GM23338 (cell line): ENCODE results near the gene SLCO3A1. TPM values are rescaled to one million over a fixed set of nuclear protein-coding genes. Genes with fewer than 3 reads are reported as not detected.
A peak's percentile ranks its signal among the peaks of the same experiment; 100 is the strongest.

Source experiments
- ATAC-seq: fragments of 200-7000 bp; cut with Tn5 transposase; 3 replicates; pipeline ENCODE4 v1.9.1; 2020
- DNase-seq: peaks from one replicate; pipeline ENCODE4 v3.0.0-alpha.2; 2015; ENCODE audit warnings: low spot score
- H2AFZ ChIP-seq: fragments of 200-600 bp; sonication (generic); 2 replicates; pipeline ENCODE4 v1.8.0; 2016; ENCODE audit warnings: antibody characterized with exemption, mild to moderate bottlenecking, moderate library complexity
- H3F3A ChIP-seq: fragments of 200-600 bp; sonication (generic); replicated peaks from 2 replicates; pipeline ENCODE4 v1.8.0; 2017; ENCODE audit warnings: antibody characterized with exemption, mixed run types, low read depth
- H3K27ac ChIP-seq: fragments of 200-600 bp; sonication (generic); 2 replicates; pipeline ENCODE4 v1.6.1; 2016; ENCODE audit warnings: low read depth
- H3K27me3 ChIP-seq: fragments of 200-600 bp; sonication (generic); 2 replicates; pipeline ENCODE4 v1.8.0; 2016; ENCODE audit warnings: mild to moderate bottlenecking, mixed run types, moderate library complexity; ENCODE audit not compliant: insufficient read depth
- H3K36me3 ChIP-seq: fragments of 200-600 bp; sonication (generic); 2 replicates; pipeline ENCODE4 v1.8.0; 2016; ENCODE audit warnings: mild to moderate bottlenecking; ENCODE audit not compliant: insufficient read depth
- H3K4me1 ChIP-seq: fragments of 200-600 bp; sonication (generic); 2 replicates; pipeline ENCODE4 v1.8.0; 2016; ENCODE audit warnings: mild to moderate bottlenecking, moderate library complexity; ENCODE audit not compliant: insufficient read depth
- H3K4me2 ChIP-seq: fragments of 200-600 bp; sonication (generic); 2 replicates; pipeline ENCODE4 v1.7.1; 2017; ENCODE audit warnings: mixed run types
- H3K4me3 ChIP-seq: fragments of 200-600 bp; sonication (generic); 2 replicates; pipeline ENCODE4 v1.6.1; 2016; ENCODE audit warnings: mixed run types
- H3K79me2 ChIP-seq: fragments of 200-600 bp; sonication (generic); replicated peaks from 2 replicates; pipeline ENCODE4 v1.8.0; 2017; ENCODE audit warnings: mild to moderate bottlenecking; ENCODE audit not compliant: insufficient read depth
- H3K9me2 ChIP-seq: fragments of 200-600 bp; sonication (generic); 2 replicates; pipeline ENCODE4 v1.8.0; 2017; ENCODE audit not compliant: insufficient read depth
- H4K20me1 ChIP-seq: fragments of 200-600 bp; sonication (generic); replicated peaks from 2 replicates; pipeline ENCODE4 v1.8.0; 2017; ENCODE audit warnings: mild to moderate bottlenecking; ENCODE audit not compliant: insufficient read depth
- H3K27ac Mint-ChIP-seq: 2 replicates; pipeline ENCODE4 v1.8.0; 2020; ENCODE audit warnings: inconsistent platforms, mild to moderate bottlenecking, moderate library complexity, mixed read lengths
- H3K27me3 Mint-ChIP-seq: 3 replicates; pipeline ENCODE4 v1.8.0; 2022; ENCODE audit warnings: low read depth, mild to moderate bottlenecking, moderate library complexity, mixed read lengths, inconsistent platforms; ENCODE audit not compliant: insufficient read depth, poor library complexity
- H3K36me3 Mint-ChIP-seq: 3 replicates; pipeline ENCODE4 v1.8.0; 2021; ENCODE audit warnings: low read depth, mild to moderate bottlenecking, inconsistent platforms, moderate library complexity, mixed read lengths
- H3K4me1 Mint-ChIP-seq: 3 replicates; pipeline ENCODE4 v1.8.0; 2020; ENCODE audit warnings: mild to moderate bottlenecking, inconsistent platforms, mixed read lengths
- H3K4me3 Mint-ChIP-seq: 3 replicates; pipeline ENCODE4 v1.8.0; 2021; ENCODE audit warnings: moderate library complexity, mild to moderate bottlenecking, inconsistent platforms, mixed read lengths
- H3K9me3 Mint-ChIP-seq: 3 replicates; pipeline ENCODE4 v1.8.0; 2020; ENCODE audit warnings: moderate library complexity, mild to moderate bottlenecking, inconsistent platforms, mixed read lengths
- CREB1 ChIP-seq: fragments of 250-450 bp; sonication (Bioruptor Pico); IDR thresholded peaks from 2 replicates; pipeline ENCODE4 v1.5.0; 2020; ENCODE audit warnings: low read depth, mild to moderate bottlenecking, moderate library complexity
- ETS1 ChIP-seq: IDR thresholded peaks from 2 replicates; pipeline ENCODE4 v1.6.1; 2016; ENCODE audit warnings: antibody characterized with exemption
- REST ChIP-seq: IDR thresholded peaks from one replicate; pipeline ENCODE4 v1.6.1; 2018; ENCODE audit warnings: antibody characterized with exemption; ENCODE audit not compliant: unreplicated experiment
- STAT1 ChIP-seq: IDR thresholded peaks from one replicate; pipeline ENCODE4 v1.6.1; 2016; ENCODE audit warnings: antibody characterized with exemption; ENCODE audit not compliant: unreplicated experiment
- polyA plus RNA-seq: library from polyadenylated mRNA; unstranded; fragments of >200 nt; fragmentation: Nextera tagmentation; extraction: Ambion mirVana; gene quantifications from 2 replicates; pipeline ENCODE4 v1.2.1, GENCODE V29; 2016
- total RNA-seq: library from RNA; depleted of rRNA; stranded (reverse); fragments of >200 nt; shearing (Covaris generic); gene quantifications from 2 replicates; pipeline ENCODE4 v1.2.3, GENCODE V29; 2014
- TF ChIP-seq, protein P1 (sequence below), 2 experiments: fragments of 200-600 bp in 1 of 2; sonication (generic) in 1 of 2; conservative IDR thresholded peaks; 2 replicates each; pipeline versions ENCODE4 v1.5.1 to v1.6.1; 2016 to 2017; ENCODE audit warnings: antibody characterized with exemption in 2 of 2, low read depth in 2 of 2, mild to moderate bottlenecking in 2 of 2, moderate library complexity in 1 of 2

SLCO3A1 gene
- total and polyA plus RNA-seq, 2 experiments from 2014 or later = 7.3 to 9.4 TPM

DNA sequence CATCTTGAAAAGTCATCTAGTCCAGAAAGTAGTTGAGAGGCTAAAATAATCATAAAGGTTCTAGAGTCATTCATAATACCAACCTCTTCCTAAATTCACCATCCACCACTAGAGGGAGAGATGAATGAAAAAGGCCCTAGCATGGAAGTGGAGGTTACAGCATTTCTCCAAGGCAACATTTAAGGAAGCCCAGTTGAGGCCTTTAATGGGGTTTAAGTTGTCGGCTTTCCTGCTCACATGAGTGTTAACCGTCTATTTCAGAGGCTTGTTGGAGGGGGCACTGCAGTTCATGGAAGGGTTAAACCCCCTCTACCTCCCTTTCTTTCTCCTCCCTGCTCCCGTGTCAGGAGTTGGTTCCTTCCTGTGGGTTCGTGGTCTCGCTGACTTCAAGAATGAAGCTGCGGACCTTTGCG is 3.8 kb upstream of the SLCO3A1 start:
- no peaks in the 10 kb centered on the region for H3K36me3 Mint-ChIP-seq
- H3K79me2 ChIP-seq = no peaks in the 10 kb centered on the region
- H3K27ac ChIP-seq = no peak overlapping the region
- DNase-seq (peak; percentile 67), ATAC-seq (no peak)
- H3K4me2 ChIP-seq = no peak overlapping the region
- H2AFZ ChIP-seq = no peak overlapping the region
- H3K4me1 Mint-ChIP-seq = peaks cover 12% of the 10 kb centered on the region
- 0 out of 2 replicates have a peak, but pooled peaks cover 6% of the 10 kb centered on the region for H3F3A ChIP-seq
- TF ChIP-seq CREB1 = no peak
- TF ChIP-seq REST = no peak
- TF ChIP-seq, protein P1, sequence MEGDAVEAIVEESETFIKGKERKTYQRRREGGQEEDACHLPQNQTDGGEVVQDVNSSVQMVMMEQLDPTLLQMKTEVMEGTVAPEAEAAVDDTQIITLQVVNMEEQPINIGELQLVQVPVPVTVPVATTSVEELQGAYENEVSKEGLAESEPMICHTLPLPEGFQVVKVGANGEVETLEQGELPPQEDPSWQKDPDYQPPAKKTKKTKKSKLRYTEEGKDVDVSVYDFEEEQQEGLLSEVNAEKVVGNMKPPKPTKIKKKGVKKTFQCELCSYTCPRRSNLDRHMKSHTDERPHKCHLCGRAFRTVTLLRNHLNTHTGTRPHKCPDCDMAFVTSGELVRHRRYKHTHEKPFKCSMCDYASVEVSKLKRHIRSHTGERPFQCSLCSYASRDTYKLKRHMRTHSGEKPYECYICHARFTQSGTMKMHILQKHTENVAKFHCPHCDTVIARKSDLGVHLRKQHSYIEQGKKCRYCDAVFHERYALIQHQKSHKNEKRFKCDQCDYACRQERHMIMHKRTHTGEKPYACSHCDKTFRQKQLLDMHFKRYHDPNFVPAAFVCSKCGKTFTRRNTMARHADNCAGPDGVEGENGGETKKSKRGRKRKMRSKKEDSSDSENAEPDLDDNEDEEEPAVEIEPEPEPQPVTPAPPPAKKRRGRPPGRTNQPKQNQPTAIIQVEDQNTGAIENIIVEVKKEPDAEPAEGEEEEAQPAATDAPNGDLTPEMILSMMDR (conservative IDR thresholded peaks at IDR 0.05; ENCODE audit: low read depth in 2 of 2) = peak; percentile 58 to 63
- H3K27me3 ChIP-seq = peaks cover 6% of the 10 kb centered on the region
- H3K9me2 ChIP-seq = no peaks in the 10 kb centered on the region
- no peak overlapping the region for H3K4me3 Mint-ChIP-seq
- H3K4me1 ChIP-seq = peaks cover 19% of the 10 kb centered on the region
- peaks cover 12% of the 10 kb centered on the region for H3K27me3 Mint-ChIP-seq
- no peaks in the 10 kb centered on the region for H4K20me1 ChIP-seq
- H3K27ac Mint-ChIP-seq = no peak overlapping the region
- no peak overlapping the region for H3K4me3 ChIP-seq
- no peaks in the 10 kb centered on the region; the same call in 2 of the 3 replicates for H3K9me3 Mint-ChIP-seq
- H3K36me3 ChIP-seq = no peaks in the 10 kb centered on the region

GRCh38 chr15:91852741-91853510 is 582 bp upstream of the SLCO3A1 start:
- ATAC-seq = peak; percentile 71
- 0 out of 2 replicates have a peak, but pooled peaks cover 13% of the 10 kb centered on the region for H3F3A ChIP-seq
- TF ChIP-seq STAT1 = no peak
- TF ChIP-seq, protein P1 (conservative IDR thresholded peaks at IDR 0.05; ENCODE audit: low read depth in 2 of 2) = peak; percentile 54 to 64
- no peak for TF ChIP-seq REST
- no peak for TF ChIP-seq ETS1
- Mint-ChIP-seq H3K4me1 (peaks cover 39% of the 10 kb centered on the region), H3K36me3 (no peaks in the 10 kb centered on the region), H3K4me3 (peak overlapping the region; percentile 77), H3K9me3 (no peaks in the 10 kb centered on the region), H3K27ac (no peak overlapping the region), H3K27me3 (peaks cover 19% of the 10 kb centered on the region)
- H3K36me3 ChIP-seq = no peaks in the 10 kb centered on the region
- peaks cover 36% of the 10 kb centered on the region for H3K4me1 ChIP-seq
- DNase-seq = peak; percentile 75
- H3K27ac ChIP-seq = no peak overlapping the region
- H3K27me3 ChIP-seq = peaks cover 17% of the 10 kb centered on the region
- H3K9me2 ChIP-seq = no peaks in the 10 kb centered on the region
- H4K20me1 ChIP-seq = peaks cover 7% of the 10 kb centered on the region
- peak overlapping the region; percentile 98 for H2AFZ ChIP-seq
- peak overlapping the region; percentile 89 for H3K4me2 ChIP-seq
- H3K4me3 ChIP-seq = peak overlapping the region; percentile 78
- peaks cover 23% of the 10 kb centered on the region for H3K79me2 ChIP-seq
